ENCODE results near the gene KARS1. TPM values are rescaled to one million over a fixed set of nuclear protein-coding genes. Genes with fewer than 3 reads are reported as not detected.

KARS1 gene
- total RNA-seq, 1 experiment from 2014 or later: 196 TPM

DNA sequence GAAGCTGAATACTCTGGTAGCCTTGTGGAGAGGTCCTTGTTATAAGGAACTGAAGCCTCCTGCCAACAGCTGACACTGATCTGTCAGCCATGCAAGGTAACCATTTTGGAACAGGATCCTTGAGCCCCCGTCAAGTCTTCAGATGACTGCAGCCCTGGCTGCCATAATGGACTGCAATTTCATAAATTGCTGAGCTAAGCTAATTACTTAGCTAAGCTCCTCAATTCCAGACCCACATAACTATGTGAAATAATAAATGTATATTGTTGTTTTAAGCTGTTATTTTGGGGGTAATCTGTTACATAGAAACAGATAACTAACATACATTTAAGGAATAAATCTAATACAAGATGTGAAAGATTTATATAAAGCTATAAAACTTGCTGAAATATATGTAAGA is 41.0 kb downstream of the KARS1 start:
- ChIA-PET CTCF (no interaction called here), POLR2A (interaction anchor here (0.9 to 1.1 kb wide), 2 partner anchors 12 to 41 kb away, joined by 3 read pairs; partner anchors contain the start of genes KARS1 and TERF2IP), RAD21 (ENCODE audit: low non-redundant PET in 1 of 2, low total read pairs in 2 of 2, uncharacterized antibody in 2 of 2, unreplicated experiment in 2 of 2) (no interaction called here)
- Histone ChIP-seq H3K4me2 (ENCODE audit: low read length) (no peak overlapping the region), H3K27me3 (ENCODE audit: insufficient read depth, low read length) (no peaks in the 10 kb centered on the region), H3K9me3 (ENCODE audit: control insufficient read depth in 1 of 2, insufficient read depth in 1 of 2, low read depth in 1 of 2, low read length in 2 of 2) (0 out of 4 replicates have a peak, but pooled peaks cover 4 to 9% of the 10 kb centered on the region in 2 experiments), H4K20me1 (ENCODE audit: insufficient read depth) (no peaks in the 10 kb centered on the region), H3K4me1 (ENCODE audit: control insufficient read depth in 1 of 2, insufficient read depth in 2 of 2, low read length in 2 of 2) (no peaks in the 10 kb centered on the region), H3K4me3 (replicated peaks in 1 of 2; ENCODE audit: low read depth in 1 of 2, low read length in 2 of 2) (no peak overlapping the region), H3K36me3 (ENCODE audit: control insufficient read depth in 1 of 2, insufficient read depth in 2 of 2, low read length in 2 of 2) (peaks cover 25 to 44% of the 10 kb centered on the region in 2 experiments), H2AFZ (ENCODE audit: low read depth, low read length, poor library complexity, severe bottlenecking) (no peak overlapping the region), H3K27ac (ENCODE audit: low read depth, low read length) (no peak overlapping the region), H3K79me2 (ENCODE audit: insufficient read depth, low read length) (no peaks in the 10 kb centered on the region), H3K9me2 (ENCODE audit: insufficient read depth) (no peaks in the 10 kb centered on the region), H3K9ac (ENCODE audit: low read length) (no peak overlapping the region)
- BruUV-seq (replicated peaks): no TSS peak
- ATAC-seq (no peak), DNase-seq (ENCODE audit: low read depth, low spot score) (no peak)
- TF ChIP-seq RAD21 (IDR thresholded peaks at IDR 0.05; ENCODE audit: low read depth) (no peak), ELF1 (IDR thresholded peaks at IDR 0.05; ENCODE audit: borderline replicate concordance, low read depth) (no peak), ZFX (IDR thresholded peaks at IDR 0.05) (no peak), SP1 (IDR thresholded peaks at IDR 0.05; ENCODE audit: low read depth) (no peak)
- intact Hi-C loops (cut with micrococcal nuclease): no loop called here

DNA sequence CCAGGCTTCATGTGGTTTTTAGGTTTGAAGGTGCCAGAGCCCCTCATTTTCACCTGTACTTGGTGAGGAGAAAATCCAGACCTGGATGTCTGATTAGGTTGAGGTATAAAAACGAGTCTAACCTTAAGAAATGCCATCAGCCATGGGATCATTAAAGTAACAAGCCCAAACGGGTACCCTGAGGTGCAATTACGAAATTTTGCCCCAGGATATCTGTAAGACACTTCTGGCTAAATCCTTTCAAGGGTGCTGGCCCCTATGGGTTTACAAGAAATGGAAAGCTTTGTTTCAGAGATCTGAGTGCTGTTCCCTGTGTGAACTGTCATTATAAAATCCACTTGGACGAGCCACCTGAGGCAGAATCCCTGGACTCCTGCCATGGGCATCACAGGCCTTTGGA is 44.2 kb downstream of the KARS1 start:
- H3K4me3 ChIP-seq (replicated peaks in 1 of 2; ENCODE audit: low read depth in 1 of 2, low read length in 2 of 2): no peak overlapping the region
- TF ChIP-seq JUND (IDR thresholded peaks at IDR 0.05): no peak
- TF ChIP-seq, protein P1, sequence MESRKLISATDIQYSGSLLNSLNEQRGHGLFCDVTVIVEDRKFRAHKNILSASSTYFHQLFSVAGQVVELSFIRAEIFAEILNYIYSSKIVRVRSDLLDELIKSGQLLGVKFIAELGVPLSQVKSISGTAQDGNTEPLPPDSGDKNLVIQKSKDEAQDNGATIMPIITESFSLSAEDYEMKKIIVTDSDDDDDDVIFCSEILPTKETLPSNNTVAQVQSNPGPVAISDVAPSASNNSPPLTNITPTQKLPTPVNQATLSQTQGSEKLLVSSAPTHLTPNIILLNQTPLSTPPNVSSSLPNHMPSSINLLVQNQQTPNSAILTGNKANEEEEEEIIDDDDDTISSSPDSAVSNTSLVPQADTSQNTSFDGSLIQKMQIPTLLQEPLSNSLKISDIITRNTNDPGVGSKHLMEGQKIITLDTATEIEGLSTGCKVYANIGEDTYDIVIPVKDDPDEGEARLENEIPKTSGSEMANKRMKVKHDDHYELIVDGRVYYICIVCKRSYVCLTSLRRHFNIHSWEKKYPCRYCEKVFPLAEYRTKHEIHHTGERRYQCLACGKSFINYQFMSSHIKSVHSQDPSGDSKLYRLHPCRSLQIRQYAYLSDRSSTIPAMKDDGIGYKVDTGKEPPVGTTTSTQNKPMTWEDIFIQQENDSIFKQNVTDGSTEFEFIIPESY (IDR thresholded peaks at IDR 0.05; ENCODE audit: extremely low read depth, insufficient replicate concordance, low read length): no peak
- TF ChIP-seq SP1 (IDR thresholded peaks at IDR 0.05; ENCODE audit: low read depth): no peak
- no peak for TF ChIP-seq FOSL1 (IDR thresholded peaks at IDR 0.05; ENCODE audit: low read depth)
- no peak for TF ChIP-seq EZH2phosphoT487 (IDR thresholded peaks at IDR 0.05; ENCODE audit: borderline replicate concordance)
- TF ChIP-seq POLR2A (IDR thresholded peaks at IDR 0.05; ENCODE audit: borderline replicate concordance, extremely low read depth, insufficient read depth, insufficient read length): no peak
- TF ChIP-seq, protein P2, sequence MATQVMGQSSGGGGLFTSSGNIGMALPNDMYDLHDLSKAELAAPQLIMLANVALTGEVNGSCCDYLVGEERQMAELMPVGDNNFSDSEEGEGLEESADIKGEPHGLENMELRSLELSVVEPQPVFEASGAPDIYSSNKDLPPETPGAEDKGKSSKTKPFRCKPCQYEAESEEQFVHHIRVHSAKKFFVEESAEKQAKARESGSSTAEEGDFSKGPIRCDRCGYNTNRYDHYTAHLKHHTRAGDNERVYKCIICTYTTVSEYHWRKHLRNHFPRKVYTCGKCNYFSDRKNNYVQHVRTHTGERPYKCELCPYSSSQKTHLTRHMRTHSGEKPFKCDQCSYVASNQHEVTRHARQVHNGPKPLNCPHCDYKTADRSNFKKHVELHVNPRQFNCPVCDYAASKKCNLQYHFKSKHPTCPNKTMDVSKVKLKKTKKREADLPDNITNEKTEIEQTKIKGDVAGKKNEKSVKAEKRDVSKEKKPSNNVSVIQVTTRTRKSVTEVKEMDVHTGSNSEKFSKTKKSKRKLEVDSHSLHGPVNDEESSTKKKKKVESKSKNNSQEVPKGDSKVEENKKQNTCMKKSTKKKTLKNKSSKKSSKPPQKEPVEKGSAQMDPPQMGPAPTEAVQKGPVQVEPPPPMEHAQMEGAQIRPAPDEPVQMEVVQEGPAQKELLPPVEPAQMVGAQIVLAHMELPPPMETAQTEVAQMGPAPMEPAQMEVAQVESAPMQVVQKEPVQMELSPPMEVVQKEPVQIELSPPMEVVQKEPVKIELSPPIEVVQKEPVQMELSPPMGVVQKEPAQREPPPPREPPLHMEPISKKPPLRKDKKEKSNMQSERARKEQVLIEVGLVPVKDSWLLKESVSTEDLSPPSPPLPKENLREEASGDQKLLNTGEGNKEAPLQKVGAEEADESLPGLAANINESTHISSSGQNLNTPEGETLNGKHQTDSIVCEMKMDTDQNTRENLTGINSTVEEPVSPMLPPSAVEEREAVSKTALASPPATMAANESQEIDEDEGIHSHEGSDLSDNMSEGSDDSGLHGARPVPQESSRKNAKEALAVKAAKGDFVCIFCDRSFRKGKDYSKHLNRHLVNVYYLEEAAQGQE (IDR thresholded peaks at IDR 0.05; ENCODE audit: low read depth): no peak
- TF ChIP-seq YY1 (IDR thresholded peaks at IDR 0.05; ENCODE audit: extremely low read depth, insufficient replicate concordance, low read depth, low read length): no peak
- TF ChIP-seq POLR2AphosphoS5 (IDR thresholded peaks at IDR 0.05; ENCODE audit: low read depth, low read length): no peak
- TF ChIP-seq SIN3A (IDR thresholded peaks at IDR 0.05; ENCODE audit: low read depth): no peak
- TF ChIP-seq, protein P3, sequence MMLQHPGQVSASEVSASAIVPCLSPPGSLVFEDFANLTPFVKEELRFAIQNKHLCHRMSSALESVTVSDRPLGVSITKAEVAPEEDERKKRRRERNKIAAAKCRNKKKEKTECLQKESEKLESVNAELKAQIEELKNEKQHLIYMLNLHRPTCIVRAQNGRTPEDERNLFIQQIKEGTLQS (IDR thresholded peaks at IDR 0.05): no peak
- TF ChIP-seq ELF1 (IDR thresholded peaks at IDR 0.05; ENCODE audit: borderline replicate concordance, low read depth): no peak
- TF ChIP-seq EGR1 (IDR thresholded peaks at IDR 0.05; ENCODE audit: low read depth): no peak
- TF ChIP-seq TCF7L2 (IDR thresholded peaks at IDR 0.05; ENCODE audit: borderline replicate concordance, extremely low read depth, insufficient read depth, insufficient read length): no peak

More for the DNA sequence above, 44.2 kb downstream of the KARS1 start:
- ChIA-PET RAD21 (ENCODE audit: low non-redundant PET in 1 of 2, low total read pairs in 2 of 2, uncharacterized antibody in 2 of 2, unreplicated experiment in 2 of 2) (no interaction called here), CTCF (no interaction called here), POLR2A (no interaction called here)
- Histone ChIP-seq H3K9me3 (ENCODE audit: control insufficient read depth in 1 of 2, insufficient read depth in 1 of 2, low read depth in 1 of 2, low read length in 2 of 2) (0 out of 4 replicates have a peak, but pooled peaks cover 4 to 9% of the 10 kb centered on the region in 2 experiments), H3K9ac (ENCODE audit: low read length) (no peak overlapping the region), H3K4me2 (ENCODE audit: low read length) (no peak overlapping the region), H3K27ac (ENCODE audit: low read depth, low read length) (no peak overlapping the region), H3K27me3 (ENCODE audit: insufficient read depth, low read length) (no peaks in the 10 kb centered on the region), H4K20me1 (ENCODE audit: insufficient read depth) (no peaks in the 10 kb centered on the region), H3K9me2 (ENCODE audit: insufficient read depth) (no peaks in the 10 kb centered on the region), H2AFZ (ENCODE audit: low read depth, low read length, poor library complexity, severe bottlenecking) (no peak overlapping the region), H3K4me1 (ENCODE audit: control insufficient read depth in 1 of 2, insufficient read depth in 2 of 2, low read length in 2 of 2) (no peaks in the 10 kb centered on the region), H3K36me3 (ENCODE audit: control insufficient read depth in 1 of 2, insufficient read depth in 2 of 2, low read length in 2 of 2) (peaks cover 21 to 48% of the 10 kb centered on the region in 2 experiments), H3K79me2 (ENCODE audit: insufficient read depth, low read length) (no peaks in the 10 kb centered on the region)
- intact Hi-C loops (cut with micrococcal nuclease): no loop called here
- no peak for DNase-seq (ENCODE audit: low read depth, low spot score)
- ATAC-seq: no peak
- no TSS peak for BruUV-seq (replicated peaks)

All from HCT116 (cell line).